ENCODE measurements around the gene RBMS1. TPM values are rescaled to one million over a fixed set of nuclear protein-coding genes. Genes with fewer than 3 reads are reported as not detected.

Gene RBMS1
- total and polyA plus RNA-seq, 2 donors (not counting 1 experiment from before 2014, with no cell fraction given), result 18.0 to 36.7 TPM

GRCh38 chr2:160459538-160460332 is 33.9 kb downstream of the RBMS1 start:
- no peak for TF ChIP-seq EZH2 (IDR thresholded peaks at IDR 0.05; ENCODE audit: borderline replicate concordance, insufficient read depth, low read depth, low read length, poor library complexity, severe bottlenecking)
- no peak for TF ChIP-seq CTCF (IDR thresholded peaks at IDR 0.05)
- ATAC-seq (ENCODE audit: low read depth) (no peak), DNase-seq (no peak)
- Mint-ChIP-seq H3K4me3 (no peak overlapping the region), H3K4me1 (no peaks in the 10 kb centered on the region), H3K27ac (no peak overlapping the region), H3K27me3 (peaks cover 13% of the 10 kb centered on the region), H3K9me3 (ENCODE audit: insufficient read depth) (no peaks in the 10 kb centered on the region)
- Histone ChIP-seq H3K79me2 (ENCODE audit: control insufficient read depth, insufficient read depth, low read length) (no peaks in the 10 kb centered on the region), H3K9ac (ENCODE audit: low read length) (no peak overlapping the region), H3K27ac (ENCODE audit: low read length in 2 of 2) (no peak overlapping the region), H2AFZ (ENCODE audit: insufficient read depth, low read depth, low read length, poor library complexity, severe bottlenecking) (no peak overlapping the region), H3K4me1 (ENCODE audit: control insufficient read depth in 2 of 2, insufficient read depth in 2 of 2, low read length in 2 of 2) (no peaks in the 10 kb centered on the region), H4K20me1 (ENCODE audit: control insufficient read depth, insufficient read depth, low read length, poor library complexity, severe bottlenecking) (no peaks in the 10 kb centered on the region), H3K27me3 (replicated peaks in 1 of 4; ENCODE audit: control extremely low read depth in 1 of 4, control insufficient read depth in 3 of 4, insufficient read depth in 4 of 4, low read length in 3 of 4) (no peaks in the 10 kb centered on the region), H3K9me3 (ENCODE audit: control extremely low read depth in 1 of 3, control insufficient read depth in 2 of 3, insufficient read depth in 1 of 3, low read length in 2 of 3) (no peaks in the 10 kb centered on the region), H3K4me3 (ENCODE audit: control extremely low read depth in 1 of 5, extremely low read depth in 1 of 5, insufficient read depth in 1 of 5, low read depth in 2 of 5, low read length in 4 of 5) (no peak overlapping the region), H3K36me3 (replicated peaks in 1 of 2; ENCODE audit: control extremely low read depth in 1 of 2, control insufficient read depth in 1 of 2, extremely low read depth in 1 of 2, insufficient read depth in 2 of 2, low read length in 1 of 2) (no peaks in the 10 kb centered on the region), H3K4me2 (replicated peaks; ENCODE audit: low read depth, low read length, poor library complexity, severe bottlenecking) (no peak overlapping the region)
- no CpG with 5 or more reads among the region's 1 CpG for WGBS (ENCODE audit: insufficient coverage)
- intact Hi-C loops (cut with micrococcal nuclease), result no loop called here
- ChIA-PET CTCF (no interaction called here), POLR2A (no interaction called here)

GRCh38 chr2:160458718-160459453 is 34.7 kb downstream of the RBMS1 start:
- no peak for TF ChIP-seq CTCF (IDR thresholded peaks at IDR 0.05)

More at GRCh38 chr2:160458718-160459453, 34.7 kb downstream of the RBMS1 start:
- Histone ChIP-seq H3K9me3 (ENCODE audit: control extremely low read depth in 1 of 3, control insufficient read depth in 2 of 3, insufficient read depth in 1 of 3, low read length in 2 of 3) (no peaks in the 10 kb centered on the region), H3K36me3 (replicated peaks in 1 of 2; ENCODE audit: control extremely low read depth in 1 of 2, control insufficient read depth in 1 of 2, extremely low read depth in 1 of 2, insufficient read depth in 2 of 2, low read length in 1 of 2) (no peaks in the 10 kb centered on the region), H3K79me2 (ENCODE audit: control insufficient read depth, insufficient read depth, low read length) (no peaks in the 10 kb centered on the region), H3K27me3 (replicated peaks in 1 of 4; ENCODE audit: control extremely low read depth in 1 of 4, control insufficient read depth in 3 of 4, insufficient read depth in 4 of 4, low read length in 3 of 4) (no peaks in the 10 kb centered on the region), H2AFZ (ENCODE audit: insufficient read depth, low read depth, low read length, poor library complexity, severe bottlenecking) (no peak overlapping the region), H3K27ac (ENCODE audit: low read length in 2 of 2) (no peak overlapping the region), H3K4me3 (ENCODE audit: control extremely low read depth in 1 of 5, extremely low read depth in 1 of 5, insufficient read depth in 1 of 5, low read depth in 2 of 5, low read length in 4 of 5) (no peak overlapping the region), H3K9ac (ENCODE audit: low read length) (no peak overlapping the region), H3K4me2 (replicated peaks; ENCODE audit: low read depth, low read length, poor library complexity, severe bottlenecking) (no peak overlapping the region), H4K20me1 (ENCODE audit: control insufficient read depth, insufficient read depth, low read length, poor library complexity, severe bottlenecking) (no peaks in the 10 kb centered on the region), H3K4me1 (ENCODE audit: control insufficient read depth in 2 of 2, insufficient read depth in 2 of 2, low read length in 2 of 2) (no peaks in the 10 kb centered on the region)
- no peak overlapping the region for H3K4me3 Mint-ChIP-seq
- DNase-seq (no peak), ATAC-seq (ENCODE audit: low read depth) (no peak)
- intact Hi-C loops (cut with micrococcal nuclease), result no loop called here
- no peaks in the 10 kb centered on the region for H3K4me1 Mint-ChIP-seq
- whole genome bisulfite sequencing (ENCODE audit: insufficient coverage), result 100% methylated on average over 1 of the region's 10 CpGs
- ChIA-PET CTCF (no interaction called here), POLR2A (no interaction called here)
- H3K27me3 Mint-ChIP-seq, result peaks cover 10% of the 10 kb centered on the region
- H3K27ac Mint-ChIP-seq, result no peak overlapping the region
- no peaks in the 10 kb centered on the region for H3K9me3 Mint-ChIP-seq (ENCODE audit: insufficient read depth)
